GM08714 (cell line): ENCODE data around the gene GLI1.

Experiments
- H3K4me3 ChIP-seq: fragments of 200-500 bp; sonication (Bioruptor generic); 2 replicates; pipeline ENCODE4 v1.5.1; 2014; ENCODE audit warnings: mild to moderate bottlenecking, low read length, inconsistent platforms
- ZNF274 ChIP-seq: IDR thresholded peaks from 2 replicates; pipeline ENCODE4 v1.6.1; 2012; ENCODE audit warnings: mild to moderate bottlenecking, low read depth, low read length

GLI1 gene

GRCh38 chr12:57518920-57519795 lies 59.6 kb downstream of the GLI1 start:
- no peak for TF ChIP-seq ZNF274
- peak overlapping the region; percentile 89 for H3K4me3 ChIP-seq

- no peak for TF ChIP-seq ZNF274
- H3K4me3 ChIP-seq, result peak overlapping the region; percentile 89
These were observed 60.1 kb downstream of the GLI1 start for GRCh38 chr12:57519796-57520052.

- TF ChIP-seq ZNF274, result no peak
- H3K4me3 ChIP-seq, result peak within 1 kb of the TSS; percentile 89
These were observed 60.7 kb downstream of the GLI1 start, which contains the start of gene DDIT3 for GRCh38 chr12:57520053-57520818. Gene DDIT3 (minus strand): TSS chr12:57520514. CDS start chr12:57517406, 3,108 bp downstream.

- no peak for TF ChIP-seq ZNF274
- peak overlapping the region; percentile 54; the same call in 1 of the 2 replicates for H3K4me3 ChIP-seq
These were observed 62.0 kb downstream of the GLI1 start for GRCh38 chr12:57521525-57522010.
